CD4-positive, alpha-beta memory T cell (primary cell): ENCODE results near the gene MCAT. TPM values are rescaled to one million over a fixed set of nuclear protein-coding genes. Genes with fewer than 3 reads are reported as not detected.

Experiments used
- CTCF ChIA-PET: fragments of 350-600 bp; sonication (Branson Sonifier 250); formaldehyde crosslinking; loops from one replicate; lab custom pipeline; 2021; ENCODE audit warnings: inconsistent platforms; ENCODE audit not compliant: partially characterized antibody; lab: Charles Lee
- POLR2A ChIA-PET: fragments of 350-600 bp; sonication (Branson Sonifier 250); formaldehyde crosslinking; loops from one replicate; lab custom pipeline; 2021; ENCODE audit not compliant: partially characterized antibody; lab: Charles Lee
- DNase-seq, 5 donors: peaks; one replicate each; pipeline versions ENCODE4 v3.0.0 to v3.0.0-alpha.2; 2020 to 2022; ENCODE audit warnings: mixed read lengths in 1 of 5
- H3K27ac ChIP-seq: one replicate; pipeline ENCODE4 v1.7.0; 2013; ENCODE audit warnings: low read depth, low read length
- H3K27me3 ChIP-seq: 2 replicates; pipeline ENCODE4 v1.7.0; 2013; ENCODE audit warnings: mild to moderate bottlenecking, low read length, moderate library complexity; ENCODE audit not compliant: insufficient read depth
- H3K36me3 ChIP-seq: 2 replicates; pipeline ENCODE4 v1.7.0; 2013; ENCODE audit warnings: mild to moderate bottlenecking, low read length, moderate library complexity; ENCODE audit not compliant: insufficient read depth
- H3K4me1 ChIP-seq: 2 replicates; pipeline ENCODE4 v1.7.0; 2013; ENCODE audit warnings: mild to moderate bottlenecking, low read length, moderate library complexity; ENCODE audit not compliant: insufficient read depth
- H3K4me3 ChIP-seq, 2 donors: one replicate each; pipeline ENCODE4 v1.7.0; 2013; ENCODE audit warnings: low read length in 2 of 2, mild to moderate bottlenecking in 1 of 2
- H3K9me3 ChIP-seq, 2 donors: one replicate each; pipeline ENCODE4 v1.7.0; 2013; ENCODE audit warnings: low read length in 2 of 2, control low read depth in 1 of 2; ENCODE audit not compliant: control insufficient read depth in 1 of 2
- H3K27ac Mint-ChIP-seq, 7 donors: one replicate each; pipeline ENCODE4 v1.8.0; 2020 to 2021; ENCODE audit warnings: mixed read lengths in 7 of 7, mild to moderate bottlenecking in 6 of 7, inconsistent platforms in 3 of 7, moderate library complexity in 3 of 7
- H3K27me3 Mint-ChIP-seq, 2 donors: one replicate each; pipeline ENCODE4 v1.8.0; 2020 to 2021; ENCODE audit warnings: mixed read lengths in 2 of 2
- H3K36me3 Mint-ChIP-seq, 2 donors: one replicate each; pipeline ENCODE4 v1.8.0; 2020 to 2021; ENCODE audit warnings: mixed read lengths in 2 of 2, inconsistent platforms in 1 of 2, mild to moderate bottlenecking in 1 of 2
- H3K4me1 Mint-ChIP-seq, 4 donors: one replicate each; pipeline ENCODE4 v1.8.0; 2020 to 2021; ENCODE audit warnings: mixed read lengths in 4 of 4, mild to moderate bottlenecking in 1 of 4
- H3K4me3 Mint-ChIP-seq, 8 donors: one replicate each; pipeline ENCODE4 v1.8.0; 2020 to 2021; ENCODE audit warnings: mixed read lengths in 8 of 8, mild to moderate bottlenecking in 7 of 8, moderate library complexity in 6 of 8, inconsistent platforms in 3 of 8
- H3K9me3 Mint-ChIP-seq, 8 donors: one replicate each; pipeline ENCODE4 v1.8.0; 2020 to 2021; ENCODE audit warnings: mixed read lengths in 8 of 8, mild to moderate bottlenecking in 5 of 8, inconsistent platforms in 3 of 8, moderate library complexity in 1 of 8
- intact Hi-C: fragments of 100-400 bp; cut with micrococcal nuclease; formaldehyde crosslinking; loops from one replicate; pipeline ENCODE4 v1.15.1; 2023
- polyA plus RNA-seq, 2 donors: library from polyadenylated mRNA; unstranded; fragments of 300-500 nt; fragmentation: Illumina TruSeq; gene quantifications; one replicate each; pipeline ENCODE4 v1.2.3, GENCODE V29; 2021
- total RNA-seq, 2 experiments: library from RNA; stranded (reverse); gene quantifications; one replicate each; pipeline ENCODE4 v1.2.3, GENCODE V29; 2021

Gene MCAT
- total and polyA plus RNA-seq, 4 experiments from 2014 or later, result 5.7 to 13.1 (median 8.4) TPM

GRCh38 chr22:43126501-43127165 lies 16.6 kb downstream of the MCAT start:
- H3K27ac ChIP-seq, result no peak overlapping the region
- no peaks in the 10 kb centered on the region for H3K4me1 Mint-ChIP-seq
- DNase-seq, result no peak
- intact Hi-C loops, result no loop called here
- no peak overlapping the region for H3K4me3 Mint-ChIP-seq
- POLR2A ChIA-PET, result no interaction called here
- CTCF ChIA-PET, result interaction anchor here (0.7 kb wide), 1 partner anchor 15 kb away, joined by 4 read pairs; no protein-coding TSS in a partner anchor
- H3K27me3 ChIP-seq, result no peaks in the 10 kb centered on the region
- no peaks in the 10 kb centered on the region for H3K36me3 Mint-ChIP-seq
- H3K27me3 Mint-ChIP-seq, result no peaks in the 10 kb centered on the region
- H3K9me3 ChIP-seq, result no peaks in the 10 kb centered on the region
- H3K9me3 Mint-ChIP-seq, result no peaks in the 10 kb centered on the region
- no peaks in the 10 kb centered on the region for H3K36me3 ChIP-seq
- no peak overlapping the region for H3K4me3 ChIP-seq
- H3K27ac Mint-ChIP-seq, result peak overlapping the region in 1 of 7 donors; percentile 7
- no peaks in the 10 kb centered on the region for H3K4me1 ChIP-seq

- Histone ChIP-seq H3K27ac (no peak overlapping the region), H3K4me3 (no peak overlapping the region), H3K27me3 (no peaks in the 10 kb centered on the region), H3K9me3 (no peaks in the 10 kb centered on the region), H3K36me3 (no peaks in the 10 kb centered on the region), H3K4me1 (peaks cover 6% of the 10 kb centered on the region)
- POLR2A ChIA-PET, result no interaction called here
- CTCF ChIA-PET, result no interaction called here
- Mint-ChIP-seq H3K36me3 (no peaks in the 10 kb centered on the region), H3K4me3 (no peak overlapping the region), H3K4me1 (peaks cover 0 to 7% (median 0%) of the 10 kb centered on the region in 4 donors), H3K27me3 (no peaks in the 10 kb centered on the region), H3K9me3 (no peaks in the 10 kb centered on the region), H3K27ac (peak overlapping the region in 1 of 7 donors; percentile 31)
- intact Hi-C loops, result no loop called here
- no peak for DNase-seq
These were observed 24.2 kb downstream of the MCAT start for GRCh38 chr22:43118953-43119458.

GRCh38 chr22:43118024-43118849 lies 25.0 kb downstream of the MCAT start:
- Histone ChIP-seq H3K36me3 (no peaks in the 10 kb centered on the region), H3K27me3 (no peaks in the 10 kb centered on the region)
- CTCF ChIA-PET, result no interaction called here

GRCh38 chr22:43116932-43117331 lies 26.3 kb downstream of the MCAT start:
- Mint-ChIP-seq H3K36me3 (no peaks in the 10 kb centered on the region), H3K27ac (no peak overlapping the region), H3K9me3 (no peaks in the 10 kb centered on the region), H3K4me3 (no peak overlapping the region), H3K4me1 (peaks cover 0 to 8% (median 0%) of the 10 kb centered on the region in 4 donors), H3K27me3 (no peaks in the 10 kb centered on the region)
- Histone ChIP-seq H3K9me3 (no peaks in the 10 kb centered on the region), H3K27ac (no peak overlapping the region), H3K36me3 (no peaks in the 10 kb centered on the region), H3K4me1 (peaks cover 6% of the 10 kb centered on the region), H3K4me3 (no peak overlapping the region), H3K27me3 (no peaks in the 10 kb centered on the region)
- no peak for DNase-seq
- ChIA-PET CTCF (interaction anchor here (0.6 kb wide), 1 partner anchor 338 kb away, joined by 3 read pairs; no protein-coding TSS in a partner anchor), POLR2A (no interaction called here)
- intact Hi-C loops, result no loop called here

More at GRCh38 chr22:43118024-43118849, 25.0 kb downstream of the MCAT start:
- Mint-ChIP-seq H3K27ac (peak overlapping the region in 1 of 7 donors; percentile 35), H3K36me3 (no peaks in the 10 kb centered on the region), H3K4me3 (no peak overlapping the region), H3K27me3 (no peaks in the 10 kb centered on the region), H3K9me3 (no peaks in the 10 kb centered on the region), H3K4me1 (peaks cover 0 to 7% (median 0%) of the 10 kb centered on the region in 4 donors)
- intact Hi-C loops, result no loop called here
- POLR2A ChIA-PET, result no interaction called here
- Histone ChIP-seq H3K4me3 (no peak overlapping the region), H3K9me3 (no peaks in the 10 kb centered on the region), H3K27ac (no peak overlapping the region), H3K4me1 (peaks cover 6% of the 10 kb centered on the region)
- no peak for DNase-seq

- H3K4me1 Mint-ChIP-seq, result peaks cover 4 to 18% (median 7%) of the 10 kb centered on the region in 4 donors
- Histone ChIP-seq H3K36me3 (no peaks in the 10 kb centered on the region), H3K27ac (no peak overlapping the region), H3K4me1 (peaks cover 17% of the 10 kb centered on the region), H3K9me3 (no peaks in the 10 kb centered on the region), H3K4me3 (no peak overlapping the region), H3K27me3 (no peaks in the 10 kb centered on the region)
- no peaks in the 10 kb centered on the region for H3K9me3 Mint-ChIP-seq
- POLR2A ChIA-PET, result no interaction called here
- no peaks in the 10 kb centered on the region for H3K36me3 Mint-ChIP-seq
- H3K27me3 Mint-ChIP-seq, result no peaks in the 10 kb centered on the region
- CTCF ChIA-PET, result interaction anchor here (0.6 kb wide), 1 partner anchor 85 kb away, joined by 3 read pairs; no protein-coding TSS in a partner anchor
- intact Hi-C loops, result loop anchor here (5.0 kb wide), 1 partner anchor 37 kb away; the partner anchor contains the start of gene TSPO
- peak overlapping the region in 4 of 7 donors; percentile 10 to 59 (median 18) for H3K27ac Mint-ChIP-seq
- no peak overlapping the region for H3K4me3 Mint-ChIP-seq
- no peak for DNase-seq
These were observed 28.2 kb downstream of the MCAT start for GRCh38 chr22:43114958-43115357.

- CTCF ChIA-PET, result no interaction called here
- POLR2A ChIA-PET, result no interaction called here
- no peak for DNase-seq
- H3K27ac ChIP-seq, result no peak overlapping the region
- Mint-ChIP-seq H3K4me3 (peak overlapping the region in 1 of 8 donors; percentile 25), H3K9me3 (no peaks in the 10 kb centered on the region), H3K36me3 (no peaks in the 10 kb centered on the region), H3K27ac (no peak overlapping the region), H3K27me3 (no peaks in the 10 kb centered on the region), H3K4me1 (peaks cover 4 to 11% (median 7%) of the 10 kb centered on the region in 4 donors)
- intact Hi-C loops, result loop anchor here (5.0 kb wide), 1 partner anchor 39 kb away; the partner anchor contains the start of gene TSPO
- no peaks in the 10 kb centered on the region for H3K9me3 ChIP-seq
- H3K4me3 ChIP-seq, result no peak overlapping the region
- no peaks in the 10 kb centered on the region for H3K27me3 ChIP-seq
- no peaks in the 10 kb centered on the region for H3K36me3 ChIP-seq
- peaks cover 14% of the 10 kb centered on the region for H3K4me1 ChIP-seq
These were observed 29.5 kb downstream of the MCAT start for GRCh38 chr22:43113526-43114251.
